ENCODE measurements around the gene ALX4. TPM values are rescaled to one million over a fixed set of nuclear protein-coding genes. Genes with fewer than 3 reads are reported as not detected.

The ALX4 gene
- polyA plus RNA-seq, 2 of the 4 experiments (the other 2 are of a cell fraction), result 1.00 to 5.6 TPM

- no peak for ATAC-seq
- WGBS (ENCODE audit: missing lambda C conversion rate), result 74% methylated on average over 14 of the region's 20 CpGs
- H3K27ac ChIP-seq, result no peak overlapping the region
- no peak overlapping the region for H3K4me2 ChIP-seq
- no peak for FAIRE-seq
- ChIA-PET CTCF (interaction anchor here (1.3 to 5.9 kb wide), 4 partner anchors 10 to 16 kb away, joined by 4 to 38 read pairs (median 14); no protein-coding TSS in a partner anchor), POLR2A (no interaction called here)
- H3K9me3 ChIP-seq, result no peaks in the 10 kb centered on the region
- TF ChIP-seq, protein P1, sequence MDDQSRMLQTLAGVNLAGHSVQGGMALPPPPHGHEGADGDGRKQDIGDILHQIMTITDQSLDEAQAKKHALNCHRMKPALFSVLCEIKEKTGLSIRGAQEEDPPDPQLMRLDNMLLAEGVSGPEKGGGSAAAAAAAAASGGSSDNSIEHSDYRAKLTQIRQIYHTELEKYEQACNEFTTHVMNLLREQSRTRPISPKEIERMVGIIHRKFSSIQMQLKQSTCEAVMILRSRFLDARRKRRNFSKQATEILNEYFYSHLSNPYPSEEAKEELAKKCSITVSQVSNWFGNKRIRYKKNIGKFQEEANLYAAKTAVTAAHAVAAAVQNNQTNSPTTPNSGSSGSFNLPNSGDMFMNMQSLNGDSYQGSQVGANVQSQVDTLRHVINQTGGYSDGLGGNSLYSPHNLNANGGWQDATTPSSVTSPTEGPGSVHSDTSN (IDR thresholded peaks at IDR 0.05), result no peak
- TF ChIP-seq POLR2A (IDR thresholded peaks at IDR 0.05; ENCODE audit: low read length) (no peak), CBX8 (IDR thresholded peaks at IDR 0.05) (no peak), TFCP2L1 (CRISPR knock-in tag; IDR thresholded peaks at IDR 0.05) (no peak)
- DNase-seq (ENCODE audit: low read depth in 1 of 2, low spot score in 1 of 2), result no peak
- H3K4me1 ChIP-seq, result no peaks in the 10 kb centered on the region
- no peak overlapping the region for H3K4me3 ChIP-seq
Observed at GRCh38 chr11:44270403-44271273, 39.3 kb downstream of the ALX4 start.

GRCh38 chr11:44269369-44270351 is 40.3 kb downstream of the ALX4 start:
- Histone ChIP-seq H3K4me3 (no peak overlapping the region), H3K4me2 (no peak overlapping the region), H3K9me3 (no peaks in the 10 kb centered on the region), H3K4me1 (no peaks in the 10 kb centered on the region), H3K27ac (no peak overlapping the region)
- DNase-seq (ENCODE audit: low read depth in 1 of 2, low spot score in 1 of 2), result no peak
- ChIA-PET CTCF (interaction anchor here (0.5 to 4.1 kb wide), 4 partner anchors 9 to 253 kb away, joined by 3 to 14 read pairs (median 8); no protein-coding TSS in a partner anchor), POLR2A (interaction anchor here (0.6 kb wide), 1 partner anchor 342 kb away, joined by 4 read pairs; no protein-coding TSS in a partner anchor)
- no peak for ATAC-seq
- 86% methylated on average over 17 of the region's 17 CpGs for WGBS (ENCODE audit: missing lambda C conversion rate)
- no peak for TF ChIP-seq NPAS2 (CRISPR knock-in tag; IDR thresholded peaks at IDR 0.05; ENCODE audit: borderline replicate concordance)
- FAIRE-seq, result no peak

- CTCF ChIA-PET, result interaction anchor here (1.0 to 4.1 kb wide), 4 partner anchors 11 to 270 kb away, joined by 3 to 14 read pairs (median 8); no protein-coding TSS in a partner anchor
- TF ChIP-seq HEYL (CRISPR knock-in tag; IDR thresholded peaks at IDR 0.05) (no peak), HOXB5 (CRISPR knock-in tag; IDR thresholded peaks at IDR 0.05) (no peak), HOXB13 (CRISPR knock-in tag; IDR thresholded peaks at IDR 0.05; ENCODE audit: low read depth) (no peak), NPAS2 (CRISPR knock-in tag; IDR thresholded peaks at IDR 0.05; ENCODE audit: borderline replicate concordance) (no peak), NFE2L2 (conservative IDR thresholded peaks at IDR 0.05; ENCODE audit: low read length) (no peak), EP300 (IDR thresholded peaks at IDR 0.05) (no peak), JUN (IDR thresholded peaks at IDR 0.05) (no peak), RFX5 (IDR thresholded peaks at IDR 0.05) (no peak), RARB (CRISPR knock-in tag; IDR thresholded peaks at IDR 0.05) (no peak), FOSB (CRISPR knock-in tag; IDR thresholded peaks at IDR 0.05) (no peak), KDM1A (IDR thresholded peaks at IDR 0.05; ENCODE audit: low read depth) (no peak), NR3C1 (IDR thresholded peaks at IDR 0.05) (no peak), RNF2 (IDR thresholded peaks at IDR 0.05; ENCODE audit: borderline replicate concordance, low read depth) (no peak)
- TF ChIP-seq, protein P2, sequence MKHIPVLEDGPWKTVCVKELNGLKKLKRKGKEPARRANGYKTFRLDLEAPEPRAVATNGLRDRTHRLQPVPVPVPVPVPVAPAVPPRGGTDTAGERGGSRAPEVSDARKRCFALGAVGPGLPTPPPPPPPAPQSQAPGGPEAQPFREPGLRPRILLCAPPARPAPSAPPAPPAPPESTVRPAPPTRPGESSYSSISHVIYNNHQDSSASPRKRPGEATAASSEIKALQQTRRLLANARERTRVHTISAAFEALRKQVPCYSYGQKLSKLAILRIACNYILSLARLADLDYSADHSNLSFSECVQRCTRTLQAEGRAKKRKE (CRISPR knock-in tag; IDR thresholded peaks at IDR 0.05; ENCODE audit: low read depth), result no peak
- TF ChIP-seq, protein P3, sequence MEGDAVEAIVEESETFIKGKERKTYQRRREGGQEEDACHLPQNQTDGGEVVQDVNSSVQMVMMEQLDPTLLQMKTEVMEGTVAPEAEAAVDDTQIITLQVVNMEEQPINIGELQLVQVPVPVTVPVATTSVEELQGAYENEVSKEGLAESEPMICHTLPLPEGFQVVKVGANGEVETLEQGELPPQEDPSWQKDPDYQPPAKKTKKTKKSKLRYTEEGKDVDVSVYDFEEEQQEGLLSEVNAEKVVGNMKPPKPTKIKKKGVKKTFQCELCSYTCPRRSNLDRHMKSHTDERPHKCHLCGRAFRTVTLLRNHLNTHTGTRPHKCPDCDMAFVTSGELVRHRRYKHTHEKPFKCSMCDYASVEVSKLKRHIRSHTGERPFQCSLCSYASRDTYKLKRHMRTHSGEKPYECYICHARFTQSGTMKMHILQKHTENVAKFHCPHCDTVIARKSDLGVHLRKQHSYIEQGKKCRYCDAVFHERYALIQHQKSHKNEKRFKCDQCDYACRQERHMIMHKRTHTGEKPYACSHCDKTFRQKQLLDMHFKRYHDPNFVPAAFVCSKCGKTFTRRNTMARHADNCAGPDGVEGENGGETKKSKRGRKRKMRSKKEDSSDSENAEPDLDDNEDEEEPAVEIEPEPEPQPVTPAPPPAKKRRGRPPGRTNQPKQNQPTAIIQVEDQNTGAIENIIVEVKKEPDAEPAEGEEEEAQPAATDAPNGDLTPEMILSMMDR (IDR thresholded peaks at IDR 0.05), result no peak
- no peaks in the 10 kb centered on the region for H3K9me3 ChIP-seq
- no peak overlapping the region for H3K4me2 ChIP-seq
- WGBS (ENCODE audit: missing lambda C conversion rate), result 61% methylated on average over 5 of the region's 5 CpGs
- ATAC-seq (no peak), DNase-seq (ENCODE audit: low read depth in 1 of 2, low spot score in 1 of 2) (no peak), FAIRE-seq (no peak)
- H3K4me3 ChIP-seq, result no peak overlapping the region
- no peaks in the 10 kb centered on the region for H3K4me1 ChIP-seq
- POLR2A ChIA-PET, result no interaction called here
- H3K27ac ChIP-seq, result no peak overlapping the region
Observed at GRCh38 chr11:44268614-44269080, 41.3 kb downstream of the ALX4 start.

All from A549 (cell line).